Vagina (tissue), 2 donors: ENCODE results near the gene TNS4. TPM values are rescaled to one million over a fixed set of nuclear protein-coding genes. Genes with fewer than 3 reads are reported as not detected.

Experiments used
- DNase-seq, 2 donors: peaks; one replicate each; pipeline ENCODE4 v3.0.0-alpha.2; 2017; ENCODE audit errors: extremely low spot score in 2 of 2
- H3K27ac ChIP-seq: fragments of 200-600 bp; sonication (generic); one replicate; pipeline ENCODE4 v1.5.1; 2019
- H3K27me3 ChIP-seq: fragments of 200-600 bp; sonication (generic); one replicate; pipeline ENCODE4 v1.5.1; 2019
- H3K36me3 ChIP-seq, 2 donors: fragments of 200-600 bp; sonication (generic); one replicate each; pipeline ENCODE4 v1.5.1; 2017 to 2019
- H3K4me1 ChIP-seq: fragments of 200-600 bp; sonication (generic); one replicate; pipeline ENCODE4 v1.5.1; 2019
- H3K4me3 ChIP-seq, 2 donors: fragments of 200-600 bp; sonication (generic); 1 replicate in 1 of 2; 2 replicates in 1 of 2; pipeline ENCODE4 v1.5.1; 2016 to 2019
- H3K9me3 ChIP-seq: fragments of 200-600 bp; sonication (generic); one replicate; pipeline ENCODE4 v1.5.1; 2019
- CTCF ChIP-seq, 3 experiments: fragments of 450-650 bp in 2 of 3; fragments of 200-600 bp in 1 of 3; sonication (generic) in 1 of 3; IDR thresholded peaks; one replicate each; pipeline ENCODE4 v1.5.1; 2017 to 2019; ENCODE audit warnings: antibody characterized with exemption in 3 of 3, mild to moderate bottlenecking in 2 of 3, moderate library complexity in 2 of 3
- POLR2A ChIP-seq, 2 donors: fragments of 450-650 bp; IDR thresholded peaks; one replicate each; pipeline ENCODE4 v1.6.1; 2017; ENCODE audit warnings: antibody characterized with exemption in 2 of 2, mild to moderate bottlenecking in 2 of 2, moderate library complexity in 2 of 2
- POLR2AphosphoS5 ChIP-seq, 2 donors: sonication (generic); formaldehyde crosslinking; IDR thresholded peaks; one replicate each; pipeline ENCODE4 v1.9.0; 2017; ENCODE audit warnings: antibody characterized with exemption in 2 of 2, mild to moderate bottlenecking in 2 of 2, low read depth in 1 of 2; ENCODE audit not compliant: insufficient read depth in 1 of 2
- intact Hi-C: fragments of 100-400 bp; cut with DNase I; formaldehyde crosslinking; loops from one replicate; pipeline ENCODE4 v1.15.1; 2023
- total RNA-seq: library from RNA; depleted of rRNA; stranded (reverse); fragments of >200 nt; gene quantifications from one replicate; pipeline ENCODE4 v1.2.3, GENCODE V29; 2016

TNS4 gene
- total RNA-seq, 1 donor from 2014 or later: 296 TPM

GRCh38 chr17:40541873-40542557 is 40.6 kb upstream of the TNS4 start:
- intact Hi-C loops: loop anchor here (1.0 kb wide), 1 partner anchor 9 kb away; no protein-coding TSS in a partner anchor
- peaks cover 72% of the 10 kb centered on the region for H3K4me1 ChIP-seq

GRCh38 chr17:40541060-40541872 is 39.8 kb upstream of the TNS4 start:
- DNase-seq: no peak
- no peak for TF ChIP-seq POLR2A (IDR thresholded peaks at IDR 0.05)
- TF ChIP-seq CTCF (IDR thresholded peaks at IDR 0.05): no peak
- TF ChIP-seq POLR2AphosphoS5 (IDR thresholded peaks at IDR 0.05; ENCODE audit: insufficient read depth in 1 of 2, low read depth in 1 of 2): no peak
- intact Hi-C loops: no loop called here
- Histone ChIP-seq H3K9me3 (no peaks in the 10 kb centered on the region), H3K4me1 (peaks cover 78% of the 10 kb centered on the region), H3K27me3 (no peaks in the 10 kb centered on the region), H3K4me3 (no peak overlapping the region), H3K36me3 (no peaks in the 10 kb centered on the region), H3K27ac (peak overlapping the region; percentile 91)

More at GRCh38 chr17:40541873-40542557, 40.6 kb upstream of the TNS4 start:
- Histone ChIP-seq H3K27me3 (no peaks in the 10 kb centered on the region), H3K4me3 (no peak overlapping the region), H3K9me3 (no peaks in the 10 kb centered on the region), H3K36me3 (no peaks in the 10 kb centered on the region), H3K27ac (peak overlapping the region; percentile 91)
- TF ChIP-seq CTCF (IDR thresholded peaks at IDR 0.05): no peak
- peak in 1 of 2 donors; percentile 13 for TF ChIP-seq POLR2A (IDR thresholded peaks at IDR 0.05)
- no peak for TF ChIP-seq POLR2AphosphoS5 (IDR thresholded peaks at IDR 0.05; ENCODE audit: insufficient read depth in 1 of 2, low read depth in 1 of 2)
- DNase-seq: no peak

- no peaks in the 10 kb centered on the region for H3K27me3 ChIP-seq
- DNase-seq: no peak
- intact Hi-C loops: no loop called here
- H3K36me3 ChIP-seq: no peaks in the 10 kb centered on the region
- H3K4me3 ChIP-seq: no peak overlapping the region
- H3K9me3 ChIP-seq: no peaks in the 10 kb centered on the region
- peaks cover 82% of the 10 kb centered on the region for H3K4me1 ChIP-seq
- H3K27ac ChIP-seq: peak overlapping the region; percentile 91
- no peak for TF ChIP-seq POLR2AphosphoS5 (IDR thresholded peaks at IDR 0.05; ENCODE audit: insufficient read depth in 1 of 2, low read depth in 1 of 2)
- no peak for TF ChIP-seq POLR2A (IDR thresholded peaks at IDR 0.05)
- TF ChIP-seq CTCF (IDR thresholded peaks at IDR 0.05): no peak
Observed at GRCh38 chr17:40540448-40540847, 39.0 kb upstream of the TNS4 start.

- no peak overlapping the region for H3K4me3 ChIP-seq
- no peaks in the 10 kb centered on the region for H3K36me3 ChIP-seq
- no peaks in the 10 kb centered on the region for H3K27me3 ChIP-seq
- intact Hi-C loops: loop anchor here (5.0 kb wide), 1 partner anchor 53 kb away; no protein-coding TSS in a partner anchor
- DNase-seq: no peak
- H3K9me3 ChIP-seq: no peaks in the 10 kb centered on the region
- TF ChIP-seq CTCF (IDR thresholded peaks at IDR 0.05): no peak
- no peak for TF ChIP-seq POLR2AphosphoS5 (IDR thresholded peaks at IDR 0.05; ENCODE audit: insufficient read depth in 1 of 2, low read depth in 1 of 2)
- no peak for TF ChIP-seq POLR2A (IDR thresholded peaks at IDR 0.05)
- H3K27ac ChIP-seq: peak overlapping the region; percentile 91
- H3K4me1 ChIP-seq: peaks cover 82% of the 10 kb centered on the region
Observed at GRCh38 chr17:40539711-40540411, 38.4 kb upstream of the TNS4 start.
